Left lobe of liver (tissue), 2 donors: ENCODE measurements around the gene CAMK2G. TPM values are rescaled to one million over a fixed set of nuclear protein-coding genes. Genes with fewer than 3 reads are reported as not detected.
"Not testable (repeated sequence)": the region's sequence is repeated elsewhere in the genome, so short reads cannot be mapped to it uniquely, and the experiment has no call there.

Experiments used
- ATAC-seq: fragments of 200-7000 bp; cut with Tn5 transposase; one replicate; pipeline ENCODE4 v1.9.1; 2020; ENCODE audit warnings: mild to moderate bottlenecking, moderate library complexity
- DNase-seq: peaks from one replicate; pipeline ENCODE4 v3.0.0-alpha.2; 2020; ENCODE audit warnings: low spot score
- total RNA-seq: library from RNA; stranded (reverse); gene quantifications from one replicate; pipeline ENCODE4 v1.2.1, GENCODE V29; 2021
- donor health status: DM: no; HTN: no; CAD: no; lungs with moderate emphysema.
- donor health status: DM: no; HTN: yes; CAD: no.

Gene CAMK2G
- total RNA-seq, 1 donor from 2014 or later, result 11.1 TPM

GRCh38 chr10:73842349-73842748, 32.0 kb downstream of the CAMK2G start:
- ATAC-seq (peak; percentile 62), DNase-seq (no peak)

- ATAC-seq (no peak), DNase-seq (no peak)
These were observed 32.6 kb downstream of the CAMK2G start for GRCh38 chr10:73841526-73842285.

GRCh38 chr10:73841061-73841421, 33.3 kb downstream of the CAMK2G start:
- no peak for DNase-seq
- no peak for ATAC-seq

- ATAC-seq (peak; percentile 83), DNase-seq (peak; percentile 80)
These were observed 33.8 kb downstream of the CAMK2G start for GRCh38 chr10:73840403-73841060.

- ATAC-seq (no peak), DNase-seq (no peak)
These were observed 34.3 kb downstream of the CAMK2G start for GRCh38 chr10:73840056-73840402.

GRCh38 chr10:73839276-73839966, 34.9 kb downstream of the CAMK2G start:
- DNase-seq (no peak), ATAC-seq (no peak)

GRCh38 chr10:73838827-73839226, 35.5 kb downstream of the CAMK2G start:
- ATAC-seq, result no peak
- DNase-seq, result no peak

GRCh38 chr10:73838008-73838567, 36.3 kb downstream of the CAMK2G start:
- peak; percentile 19 for ATAC-seq
- DNase-seq, result peak; percentile 48

- DNase-seq (no peak), ATAC-seq (no peak)
These were observed 37.3 kb downstream of the CAMK2G start for GRCh38 chr10:73837072-73837471.

- ATAC-seq (peak; percentile 70), DNase-seq (no peak)
These were observed 37.9 kb downstream of the CAMK2G start for GRCh38 chr10:73836427-73836980.

- not testable (repeated sequence) for ATAC-seq
These were observed 45.3 kb downstream of the CAMK2G start for GRCh38 chr10:73829090-73829489.

GRCh38 chr10:73828161-73828560, 46.2 kb downstream of the CAMK2G start:
- no peak for DNase-seq
- no peak for ATAC-seq

More at GRCh38 chr10:73829090-73829489, 45.3 kb downstream of the CAMK2G start:
- DNase-seq, result not testable (repeated sequence)

GRCh38 chr10:73827346-73828089, 46.8 kb downstream of the CAMK2G start:
- no peak for DNase-seq
- no peak for ATAC-seq

GRCh38 chr10:73824146-73824725, 50.1 kb downstream of the CAMK2G start:
- ATAC-seq, result no peak
- no peak for DNase-seq

GRCh38 chr10:73823391-73823790, 51.0 kb downstream of the CAMK2G start:
- ATAC-seq, result no peak
- no peak for DNase-seq

GRCh38 chr10:73819513-73820093, 54.8 kb downstream of the CAMK2G start:
- ATAC-seq (peak; percentile 90), DNase-seq (peak; percentile 97)

GRCh38 chr10:73819081-73819480, 55.3 kb downstream of the CAMK2G start:
- ATAC-seq (no peak), DNase-seq (peak; percentile 44)

- peak; percentile 47 for DNase-seq
- ATAC-seq, result no peak
These were observed 56.0 kb downstream of the CAMK2G start for GRCh38 chr10:73818402-73818801.

- no peak for DNase-seq
- ATAC-seq, result no peak
These were observed 56.5 kb downstream of the CAMK2G start for GRCh38 chr10:73817826-73818225.
